WERI-Rb-1 (cell line): Measurements from ENCODE around the gene TMEM178B.

ENCODE experiments used
- DNase-seq: peaks from one replicate; pipeline ENCODE4 v3.0.0-alpha.2; 2020
- H3K27ac ChIP-seq: fragments of 250-450 bp; sonication (Bioruptor Pico); 2 replicates; pipeline ENCODE4 v1.5.1; 2020; ENCODE audit warnings: mild to moderate bottlenecking, moderate library complexity
- H3K27me3 ChIP-seq: fragments of 250-450 bp; sonication (Bioruptor Pico); 2 replicates; pipeline ENCODE4 v1.5.1; 2021; ENCODE audit warnings: mild to moderate bottlenecking, low read depth, moderate library complexity; ENCODE audit not compliant: insufficient read depth, severe bottlenecking
- H3K36me3 ChIP-seq: fragments of 250-450 bp; sonication (Bioruptor Pico); 2 replicates; pipeline ENCODE4 v1.5.1; 2020; ENCODE audit warnings: mild to moderate bottlenecking, moderate library complexity
- H3K4me3 ChIP-seq: 2 replicates; pipeline ENCODE4 v1.5.1; 2011; ENCODE audit warnings: low read depth, mild to moderate bottlenecking, control low read depth, low read length
- H3K9me3 ChIP-seq: fragments of 250-450 bp; sonication (Bioruptor Pico); 2 replicates; pipeline ENCODE4 v1.5.1; 2021; ENCODE audit warnings: mild to moderate bottlenecking, moderate library complexity; ENCODE audit not compliant: severe bottlenecking
- CTCF ChIP-seq: IDR thresholded peaks from 2 replicates; pipeline ENCODE4 v1.5.1; 2011; ENCODE audit warnings: low read depth, mild to moderate bottlenecking, control low read depth, inconsistent platforms, low read length

The TMEM178B gene

GRCh38 chr7:141416650-141417270 is 342.9 kb downstream of the TMEM178B start:
- no peak for TF ChIP-seq CTCF
- no peaks in the 10 kb centered on the region for H3K9me3 ChIP-seq
- no peaks in the 10 kb centered on the region for H3K27me3 ChIP-seq
- H3K4me3 ChIP-seq = no peak overlapping the region
- no peak for DNase-seq
- no peaks in the 10 kb centered on the region for H3K36me3 ChIP-seq
- H3K27ac ChIP-seq = no peak overlapping the region

GRCh38 chr7:141417506-141417905 is 343.6 kb downstream of the TMEM178B start:
- Histone ChIP-seq H3K27ac (no peak overlapping the region), H3K27me3 (no peaks in the 10 kb centered on the region), H3K36me3 (no peaks in the 10 kb centered on the region), H3K9me3 (no peaks in the 10 kb centered on the region), H3K4me3 (no peak overlapping the region)
- no peak for DNase-seq
- no peak for TF ChIP-seq CTCF

GRCh38 chr7:141418066-141418465 is 344.2 kb downstream of the TMEM178B start:
- Histone ChIP-seq H3K27ac (no peak overlapping the region), H3K9me3 (no peaks in the 10 kb centered on the region), H3K4me3 (no peak overlapping the region), H3K27me3 (no peaks in the 10 kb centered on the region), H3K36me3 (no peaks in the 10 kb centered on the region)
- DNase-seq = no peak
- no peak for TF ChIP-seq CTCF

- no peak for TF ChIP-seq CTCF
- Histone ChIP-seq H3K4me3 (no peak overlapping the region), H3K36me3 (no peaks in the 10 kb centered on the region), H3K9me3 (no peaks in the 10 kb centered on the region), H3K27me3 (no peaks in the 10 kb centered on the region), H3K27ac (no peak overlapping the region)
- no peak for DNase-seq
These were observed 347.4 kb downstream of the TMEM178B start for GRCh38 chr7:141421306-141421705.

GRCh38 chr7:141427134-141427533 is 353.3 kb downstream of the TMEM178B start:
- no peaks in the 10 kb centered on the region for H3K27me3 ChIP-seq
- H3K4me3 ChIP-seq = no peak overlapping the region
- H3K9me3 ChIP-seq = peaks cover 4% of the 10 kb centered on the region
- H3K27ac ChIP-seq = no peak overlapping the region
- TF ChIP-seq CTCF = no peak
- no peak for DNase-seq
- H3K36me3 ChIP-seq = no peaks in the 10 kb centered on the region
